ENCODE data around the gene GALNT9.
A peak's percentile ranks its signal among the peaks of the same experiment; 100 is the strongest.

The GALNT9 gene

DNA sequence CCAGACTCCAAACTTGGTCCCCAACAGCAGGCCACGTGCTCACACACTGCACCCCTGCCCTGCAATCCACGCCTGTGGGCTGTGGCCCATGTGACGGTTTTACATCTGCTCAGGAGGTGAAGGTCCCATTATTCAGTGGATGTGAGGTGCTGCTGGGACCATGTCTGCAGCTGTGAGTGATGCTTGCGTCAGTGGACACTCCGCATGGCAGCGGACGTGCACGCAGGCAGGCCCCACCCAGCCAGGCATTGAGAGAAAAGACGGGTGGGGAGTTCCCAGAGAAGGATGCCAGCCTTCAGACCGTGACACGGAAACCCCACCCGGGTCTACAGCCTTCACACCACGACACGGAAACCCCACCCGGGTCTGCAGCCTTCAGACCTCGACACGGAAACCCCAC, 117.6 kb downstream of the GALNT9 start:
- Histone ChIP-seq H3K4me2 (ENCODE audit: insufficient read depth, low read length, poor library complexity, severe bottlenecking) (no peak overlapping the region), H3K23ac (ENCODE audit: low read depth, low read length, poor library complexity) (no peak overlapping the region), H3K18ac (ENCODE audit: low read length) (no peak overlapping the region), H4K91ac (ENCODE audit: low read depth, low read length, poor library complexity) (no peak overlapping the region), H2AFZ (ENCODE audit: low read length) (no peak overlapping the region), H3K79me1 (ENCODE audit: low read depth, low read length) (no peaks in the 10 kb centered on the region), H3K9me3 (replicated peaks in 1 of 2; ENCODE audit: control insufficient read depth in 2 of 2, insufficient read depth in 1 of 2, low read depth in 1 of 2, low read length in 2 of 2) (peaks cover 0 to 4% of the 10 kb centered on the region in 2 donors), H3K4me1 (ENCODE audit: control insufficient read depth in 2 of 2, insufficient read depth in 1 of 2, low read depth in 1 of 2, low read length in 2 of 2) (no peaks in the 10 kb centered on the region), H2BK12ac (ENCODE audit: low read length) (no peak overlapping the region), H3K9ac (ENCODE audit: low read depth, low read length, poor library complexity) (peak overlapping the region; percentile 63), H2BK15ac (ENCODE audit: low read length) (no peak overlapping the region), H3K4ac (ENCODE audit: low read length) (no peak overlapping the region), H2AK5ac (ENCODE audit: low read depth, low read length) (no peak overlapping the region), H3K36me3 (replicated peaks in 1 of 2; ENCODE audit: control insufficient read depth in 2 of 2, insufficient read depth in 2 of 2, low read length in 2 of 2) (no peaks in the 10 kb centered on the region), H2BK5ac (ENCODE audit: low read length) (no peak overlapping the region), H3K27ac (replicated peaks; ENCODE audit: low read length) (no peak overlapping the region), H4K8ac (ENCODE audit: low read depth, low read length) (no peak overlapping the region), H2BK120ac (ENCODE audit: low read depth, low read length) (no peak overlapping the region), H3K4me3 (ENCODE audit: low read length in 2 of 2) (no peak overlapping the region), H3K27me3 (ENCODE audit: control insufficient read depth in 3 of 3, insufficient read depth in 3 of 3, low read depth in 1 of 3, low read length in 3 of 3) (peaks cover 0 to 46% (median 11%) of the 10 kb centered on the region in 3 experiments), H3K14ac (ENCODE audit: low read length) (no peak overlapping the region)
- no peak for DNase-seq (ENCODE audit: low spot score)
- no CpG with 5 or more reads among the region's 17 CpGs for WGBS, 2 donors (ENCODE audit: extremely low coverage in 2 of 2, insufficient read length in 2 of 2, insufficient replicate concordance in 1 of 2)

DNA sequence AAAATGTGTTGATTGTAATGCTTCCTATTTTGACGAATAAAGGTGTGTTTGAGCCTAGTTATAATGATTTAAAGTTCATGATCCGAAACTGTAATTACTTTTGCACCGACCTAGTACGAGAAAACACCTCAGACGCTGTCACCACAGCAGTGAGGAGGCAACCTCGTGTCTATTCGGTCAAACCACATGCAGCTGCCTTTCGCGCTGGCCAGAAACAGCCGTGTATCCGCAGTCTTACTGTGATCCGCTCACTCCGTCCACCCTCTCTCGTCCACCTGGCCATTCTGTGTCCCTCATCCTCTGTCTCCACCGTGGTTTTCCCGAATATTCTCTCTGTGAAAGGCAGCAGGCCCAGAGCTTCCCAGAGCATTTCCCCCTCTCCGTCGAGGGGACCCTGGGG, 118.1 kb downstream of the GALNT9 start:
- WGBS, 2 donors (ENCODE audit: extremely low coverage in 2 of 2, insufficient read length in 2 of 2, insufficient replicate concordance in 1 of 2): no CpG with 5 or more reads among the region's 18 CpGs
- H3K4me1 ChIP-seq (ENCODE audit: control insufficient read depth in 2 of 2, insufficient read depth in 1 of 2, low read depth in 1 of 2, low read length in 2 of 2): no peaks in the 10 kb centered on the region
- no peak overlapping the region for H3K4me2 ChIP-seq (ENCODE audit: insufficient read depth, low read length, poor library complexity, severe bottlenecking)
- no peak overlapping the region for H3K9ac ChIP-seq (ENCODE audit: low read depth, low read length, poor library complexity)
- DNase-seq (ENCODE audit: low spot score): no peak
- H3K36me3 ChIP-seq (replicated peaks in 1 of 2; ENCODE audit: control insufficient read depth in 2 of 2, insufficient read depth in 2 of 2, low read length in 2 of 2): no peaks in the 10 kb centered on the region
- no peak overlapping the region for H3K4me3 ChIP-seq (ENCODE audit: low read length in 2 of 2)
- H3K27ac ChIP-seq (replicated peaks; ENCODE audit: low read length): no peak overlapping the region
- H4K8ac ChIP-seq (ENCODE audit: low read depth, low read length): no peak overlapping the region
- no peak overlapping the region for H4K91ac ChIP-seq (ENCODE audit: low read depth, low read length, poor library complexity)
- no peak overlapping the region for H2BK12ac ChIP-seq (ENCODE audit: low read length)
- peaks cover 0 to 50% (median 12%) of the 10 kb centered on the region in 3 experiments for H3K27me3 ChIP-seq (ENCODE audit: control insufficient read depth in 3 of 3, insufficient read depth in 3 of 3, low read depth in 1 of 3, low read length in 3 of 3)
- no peak overlapping the region for H3K18ac ChIP-seq (ENCODE audit: low read length)
- H2AFZ ChIP-seq (ENCODE audit: low read length): no peak overlapping the region
- H3K4ac ChIP-seq (ENCODE audit: low read length): no peak overlapping the region
- H3K23ac ChIP-seq (ENCODE audit: low read depth, low read length, poor library complexity): no peak overlapping the region
- H2BK15ac ChIP-seq (ENCODE audit: low read length): no peak overlapping the region
- no peaks in the 10 kb centered on the region for H3K79me1 ChIP-seq (ENCODE audit: low read depth, low read length)
- H2BK5ac ChIP-seq (ENCODE audit: low read length): no peak overlapping the region
- H2BK120ac ChIP-seq (ENCODE audit: low read depth, low read length): no peak overlapping the region
- H2AK5ac ChIP-seq (ENCODE audit: low read depth, low read length): no peak overlapping the region
- H3K14ac ChIP-seq (ENCODE audit: low read length): no peak overlapping the region
- peaks cover 0 to 4% of the 10 kb centered on the region in 2 donors for H3K9me3 ChIP-seq (replicated peaks in 1 of 2; ENCODE audit: control insufficient read depth in 2 of 2, insufficient read depth in 1 of 2, low read depth in 1 of 2, low read length in 2 of 2)

- Histone ChIP-seq H2BK12ac (ENCODE audit: low read length) (no peak overlapping the region), H2BK15ac (ENCODE audit: low read length) (no peak overlapping the region), H3K23ac (ENCODE audit: low read depth, low read length, poor library complexity) (peak overlapping the region; percentile 73), H4K91ac (ENCODE audit: low read depth, low read length, poor library complexity) (no peak overlapping the region), H3K4me1 (ENCODE audit: control insufficient read depth in 2 of 2, insufficient read depth in 1 of 2, low read depth in 1 of 2, low read length in 2 of 2) (peaks cover 1 to 3% of the 10 kb centered on the region in 2 donors), H3K9ac (ENCODE audit: low read depth, low read length, poor library complexity) (peak overlapping the region; percentile 70), H3K36me3 (replicated peaks in 1 of 2; ENCODE audit: control insufficient read depth in 2 of 2, insufficient read depth in 2 of 2, low read length in 2 of 2) (no peaks in the 10 kb centered on the region), H3K4me2 (ENCODE audit: insufficient read depth, low read length, poor library complexity, severe bottlenecking) (no peak overlapping the region), H2BK120ac (ENCODE audit: low read depth, low read length) (no peak overlapping the region), H2BK5ac (ENCODE audit: low read length) (peak overlapping the region; percentile 39), H3K4me3 (ENCODE audit: low read length in 2 of 2) (peak overlapping the region in 1 of 2 donors; percentile 48), H3K79me1 (ENCODE audit: low read depth, low read length) (no peaks in the 10 kb centered on the region), H2AFZ (ENCODE audit: low read length) (no peak overlapping the region), H3K18ac (ENCODE audit: low read length) (peak overlapping the region; percentile 17), H3K27me3 (ENCODE audit: control insufficient read depth in 3 of 3, insufficient read depth in 3 of 3, low read depth in 1 of 3, low read length in 3 of 3) (peaks cover 0 to 56% (median 13%) of the 10 kb centered on the region in 3 experiments), H4K8ac (ENCODE audit: low read depth, low read length) (no peak overlapping the region), H3K14ac (ENCODE audit: low read length) (peak overlapping the region; percentile 71), H3K27ac (replicated peaks; ENCODE audit: low read length) (no peak overlapping the region), H3K4ac (ENCODE audit: low read length) (no peak overlapping the region), H2AK5ac (ENCODE audit: low read depth, low read length) (no peak overlapping the region), H3K9me3 (replicated peaks in 1 of 2; ENCODE audit: control insufficient read depth in 2 of 2, insufficient read depth in 1 of 2, low read depth in 1 of 2, low read length in 2 of 2) (peaks cover 0 to 4% of the 10 kb centered on the region in 2 donors)
- DNase-seq (ENCODE audit: low spot score): no peak
- no CpG with 5 or more reads among the region's 48 CpGs for WGBS, 2 donors (ENCODE audit: extremely low coverage in 2 of 2, insufficient read length in 2 of 2, insufficient replicate concordance in 1 of 2)
Observed at GRCh38 chr12:132210223-132211055, 119.0 kb downstream of the GALNT9 start.

GRCh38 chr12:132209619-132210222, 119.7 kb downstream of the GALNT9 start:
- Histone ChIP-seq H2AFZ (ENCODE audit: low read length) (no peak overlapping the region), H3K27me3 (ENCODE audit: control insufficient read depth in 3 of 3, insufficient read depth in 3 of 3, low read depth in 1 of 3, low read length in 3 of 3) (peaks cover 0 to 63% (median 14%) of the 10 kb centered on the region in 3 experiments), H3K36me3 (replicated peaks in 1 of 2; ENCODE audit: control insufficient read depth in 2 of 2, insufficient read depth in 2 of 2, low read length in 2 of 2) (no peaks in the 10 kb centered on the region), H2BK5ac (ENCODE audit: low read length) (peak overlapping the region; percentile 39), H2BK120ac (ENCODE audit: low read depth, low read length) (no peak overlapping the region), H4K91ac (ENCODE audit: low read depth, low read length, poor library complexity) (no peak overlapping the region), H3K27ac (replicated peaks; ENCODE audit: low read length) (no peak overlapping the region), H2AK5ac (ENCODE audit: low read depth, low read length) (no peak overlapping the region), H3K23ac (ENCODE audit: low read depth, low read length, poor library complexity) (no peak overlapping the region), H4K8ac (ENCODE audit: low read depth, low read length) (no peak overlapping the region), H3K9ac (ENCODE audit: low read depth, low read length, poor library complexity) (no peak overlapping the region), H3K9me3 (replicated peaks in 1 of 2; ENCODE audit: control insufficient read depth in 2 of 2, insufficient read depth in 1 of 2, low read depth in 1 of 2, low read length in 2 of 2) (peaks cover 0 to 4% of the 10 kb centered on the region in 2 donors), H3K4me3 (ENCODE audit: low read length in 2 of 2) (peak overlapping the region in 1 of 2 donors; percentile 48), H3K4me1 (ENCODE audit: control insufficient read depth in 2 of 2, insufficient read depth in 1 of 2, low read depth in 1 of 2, low read length in 2 of 2) (peaks cover 5% of the 10 kb centered on the region in 2 donors), H3K79me1 (ENCODE audit: low read depth, low read length) (no peaks in the 10 kb centered on the region), H2BK12ac (ENCODE audit: low read length) (no peak overlapping the region), H3K14ac (ENCODE audit: low read length) (no peak overlapping the region), H2BK15ac (ENCODE audit: low read length) (no peak overlapping the region), H3K4ac (ENCODE audit: low read length) (no peak overlapping the region), H3K4me2 (ENCODE audit: insufficient read depth, low read length, poor library complexity, severe bottlenecking) (no peak overlapping the region), H3K18ac (ENCODE audit: low read length) (peak overlapping the region; percentile 17)
- WGBS, 2 donors (ENCODE audit: extremely low coverage in 2 of 2, insufficient read length in 2 of 2, insufficient replicate concordance in 1 of 2): no CpG with 5 or more reads among the region's 14 CpGs
- no peak for DNase-seq (ENCODE audit: low spot score)
